Progenitor cell of endocrine pancreas (in vitro differentiated cells): ENCODE results near the gene RCL1. TPM values are rescaled to one million over a fixed set of nuclear protein-coding genes. Genes with fewer than 3 reads are reported as not detected.

ENCODE experiments used
- DNase-seq: peaks from one replicate; pipeline ENCODE4 v3.0.0; 2021; ENCODE audit warnings: low spot score; ENCODE audit not compliant: unreplicated experiment
- H3K27ac Mint-ChIP-seq: 2 replicates; pipeline ENCODE4 v1.8.0; 2021; ENCODE audit warnings: mild to moderate bottlenecking, moderate library complexity, mixed read lengths
- H3K27me3 Mint-ChIP-seq: 2 replicates; pipeline ENCODE4 v1.8.0; 2021; ENCODE audit warnings: mixed read lengths
- H3K36me3 Mint-ChIP-seq: 2 replicates; pipeline ENCODE4 v1.8.0; 2022; ENCODE audit warnings: mixed read lengths; ENCODE audit not compliant: insufficient read depth
- H3K4me1 Mint-ChIP-seq: 2 replicates; pipeline ENCODE4 v1.8.0; 2021; ENCODE audit warnings: low read depth, mixed read lengths
- H3K4me3 Mint-ChIP-seq: 2 replicates; pipeline ENCODE4 v1.8.0; 2021; ENCODE audit warnings: low read depth, mild to moderate bottlenecking, moderate library complexity, mixed read lengths
- H3K9me3 Mint-ChIP-seq: 2 replicates; pipeline ENCODE4 v1.8.0; 2021; ENCODE audit warnings: low read depth, mixed read lengths
- CTCF ChIP-seq: fragments of 200-600 bp; sonication (generic); IDR thresholded peaks from one replicate; pipeline ENCODE4 v1.5.0; 2021; ENCODE audit warnings: antibody characterized with exemption, mild to moderate bottlenecking; ENCODE audit not compliant: unreplicated experiment
- total RNA-seq: library from RNA; stranded (reverse); gene quantifications from 2 replicates; pipeline ENCODE4 v1.2.1, GENCODE V29; 2021

RCL1 gene
- total RNA-seq, 1 donor from 2014 or later: 18.2 TPM

DNA sequence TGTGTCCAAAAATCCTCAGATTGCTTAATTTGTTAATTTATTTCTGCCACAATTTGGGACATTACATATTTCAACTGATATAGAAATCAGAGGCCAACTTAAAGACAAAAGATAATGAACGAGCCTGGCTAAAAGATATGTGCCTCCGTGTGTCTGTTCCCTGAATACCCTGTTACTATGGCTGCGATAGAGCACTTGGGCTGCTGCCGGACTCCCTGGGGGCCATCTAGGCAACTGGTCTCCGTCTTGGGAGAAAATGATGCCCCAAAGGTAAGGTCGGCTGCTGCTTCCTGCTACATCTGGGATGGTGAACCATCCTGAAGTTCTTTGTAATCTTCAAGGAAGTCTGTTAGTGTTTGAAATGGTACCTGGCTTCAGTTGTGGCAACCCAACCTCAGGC, 72.0 kb downstream of the RCL1 start:
- Mint-ChIP-seq H3K27me3 (no peaks in the 10 kb centered on the region), H3K4me1 (peaks cover 2% of the 10 kb centered on the region), H3K27ac (peak overlapping the region; percentile 54), H3K9me3 (no peaks in the 10 kb centered on the region), H3K36me3 (peaks cover 5% of the 10 kb centered on the region), H3K4me3 (no peak overlapping the region)
- no peak for DNase-seq
- TF ChIP-seq CTCF: no peak

DNA sequence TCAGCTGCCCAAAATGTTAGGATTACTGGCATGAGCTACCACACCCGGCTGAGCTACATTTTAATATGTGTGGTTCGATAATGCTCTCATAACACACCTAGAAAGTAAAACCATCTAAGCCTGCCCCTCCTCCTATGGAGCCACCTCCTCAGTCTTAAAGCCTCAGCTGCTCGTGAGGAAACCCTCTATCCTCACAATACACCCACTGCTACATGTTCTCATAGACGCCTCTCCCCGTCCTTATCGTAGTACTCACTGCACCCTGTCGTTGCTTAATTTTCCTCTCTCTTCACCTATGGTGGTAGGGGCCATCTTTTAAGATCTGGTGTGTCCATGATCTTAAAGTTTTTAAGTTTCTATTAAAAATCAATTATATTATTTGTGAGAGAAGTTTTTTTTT, 72.9 kb downstream of the RCL1 start:
- H3K4me3 Mint-ChIP-seq: no peak overlapping the region
- peaks cover 2% of the 10 kb centered on the region for H3K4me1 Mint-ChIP-seq
- H3K9me3 Mint-ChIP-seq: no peaks in the 10 kb centered on the region
- no peak overlapping the region for H3K27ac Mint-ChIP-seq
- H3K27me3 Mint-ChIP-seq: no peaks in the 10 kb centered on the region
- TF ChIP-seq CTCF: no peak
- peaks cover 3% of the 10 kb centered on the region for H3K36me3 Mint-ChIP-seq
- no peak for DNase-seq

DNA sequence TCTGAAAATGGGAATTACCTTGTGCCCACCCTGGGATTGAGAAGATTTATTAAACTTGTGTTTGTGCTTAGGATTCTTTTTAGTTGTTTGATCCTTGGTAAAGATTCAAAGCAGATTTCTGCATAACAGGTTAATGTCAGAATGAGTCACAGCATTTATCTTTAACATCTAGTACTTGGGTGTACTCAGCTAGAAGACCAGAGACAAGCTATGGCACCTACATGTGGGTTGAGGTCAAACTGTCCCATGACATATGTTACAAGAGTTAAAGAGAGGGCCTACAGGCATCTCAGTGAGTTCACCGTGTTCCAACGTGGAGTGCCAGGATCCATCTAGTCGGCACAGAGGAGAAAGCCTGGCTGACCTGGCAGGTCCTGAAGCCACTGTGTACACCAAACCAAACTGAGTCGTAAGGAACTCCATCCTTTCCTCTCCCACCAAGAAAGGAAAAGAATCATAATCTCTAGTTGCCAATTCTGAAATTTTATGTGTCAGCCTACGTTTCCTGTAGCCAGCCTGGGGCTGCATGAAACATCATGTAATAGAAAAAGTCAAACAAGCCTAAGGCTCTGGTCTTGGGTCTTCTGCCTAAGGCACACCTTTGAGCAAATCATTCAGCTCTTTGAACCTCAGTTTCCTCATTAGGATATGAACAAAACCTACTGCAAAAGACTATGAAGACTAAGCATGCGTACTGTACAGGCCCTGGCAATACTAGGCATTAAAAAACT, 73.7 kb downstream of the RCL1 start:
- peaks cover 1% of the 10 kb centered on the region for H3K36me3 Mint-ChIP-seq
- H3K27ac Mint-ChIP-seq: no peak overlapping the region
- no peak for TF ChIP-seq CTCF
- DNase-seq: no peak
- H3K4me3 Mint-ChIP-seq: no peak overlapping the region
- no peaks in the 10 kb centered on the region for H3K27me3 Mint-ChIP-seq
- H3K9me3 Mint-ChIP-seq: no peaks in the 10 kb centered on the region
- peaks cover 2% of the 10 kb centered on the region for H3K4me1 Mint-ChIP-seq

DNA sequence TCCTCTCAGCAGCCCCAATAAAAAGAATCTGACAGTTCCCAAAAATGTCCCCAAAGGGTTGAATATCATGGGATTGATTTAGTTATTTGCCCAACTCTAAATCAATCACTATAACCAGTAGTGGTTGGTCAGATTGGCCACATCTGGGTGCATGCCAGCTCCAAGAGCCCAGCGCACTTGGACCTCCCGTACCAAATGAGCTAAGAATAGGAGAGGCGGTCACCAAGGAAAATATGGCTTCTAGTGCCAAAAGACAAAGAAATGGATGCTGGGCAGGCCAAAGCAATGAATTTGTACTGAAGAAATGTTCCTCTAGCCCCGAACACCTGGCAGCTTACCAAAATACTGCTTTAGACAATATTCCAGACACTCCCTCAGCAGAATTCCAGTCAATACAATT, 80.3 kb downstream of the RCL1 start:
- H3K4me3 Mint-ChIP-seq: no peak overlapping the region
- no peaks in the 10 kb centered on the region for H3K27me3 Mint-ChIP-seq
- H3K36me3 Mint-ChIP-seq: peaks cover 3% of the 10 kb centered on the region
- no peak for TF ChIP-seq CTCF
- no peak for DNase-seq
- H3K4me1 Mint-ChIP-seq: no peaks in the 10 kb centered on the region
- H3K9me3 Mint-ChIP-seq: no peaks in the 10 kb centered on the region
- H3K27ac Mint-ChIP-seq: no peak overlapping the region

DNA sequence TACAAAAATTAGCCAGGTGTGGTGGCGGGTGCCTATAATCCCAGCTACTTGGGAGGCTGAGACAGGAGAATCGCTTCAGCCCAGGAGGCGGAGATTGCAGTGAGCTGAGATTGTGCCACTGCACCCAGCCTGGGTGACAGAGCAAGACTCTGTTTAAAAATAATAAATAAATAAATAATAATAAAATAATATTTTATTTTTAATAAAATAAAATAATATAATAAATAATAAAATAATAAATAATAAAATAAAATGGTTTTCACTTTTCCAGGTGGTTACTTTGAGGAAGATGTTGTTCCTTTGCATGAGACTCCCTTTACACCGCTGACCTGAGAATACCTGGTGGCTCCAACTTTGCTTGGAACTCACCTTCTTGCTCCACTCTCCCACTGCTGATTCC, 82.8 kb downstream of the RCL1 start:
- Mint-ChIP-seq H3K27ac (no peak overlapping the region), H3K27me3 (no peaks in the 10 kb centered on the region), H3K4me1 (peaks cover 9% of the 10 kb centered on the region), H3K36me3 (peaks cover 3% of the 10 kb centered on the region), H3K4me3 (no peak overlapping the region), H3K9me3 (no peaks in the 10 kb centered on the region)
- TF ChIP-seq CTCF: no peak
- no peak for DNase-seq
